Right kidney (tissue), 1 donor: ENCODE measurements around the gene DCDC2C.

Experiments
- DNase-seq: peaks from one replicate; pipeline ENCODE4 v3.0.0-alpha.2; 2016

The DCDC2C gene

DNA sequence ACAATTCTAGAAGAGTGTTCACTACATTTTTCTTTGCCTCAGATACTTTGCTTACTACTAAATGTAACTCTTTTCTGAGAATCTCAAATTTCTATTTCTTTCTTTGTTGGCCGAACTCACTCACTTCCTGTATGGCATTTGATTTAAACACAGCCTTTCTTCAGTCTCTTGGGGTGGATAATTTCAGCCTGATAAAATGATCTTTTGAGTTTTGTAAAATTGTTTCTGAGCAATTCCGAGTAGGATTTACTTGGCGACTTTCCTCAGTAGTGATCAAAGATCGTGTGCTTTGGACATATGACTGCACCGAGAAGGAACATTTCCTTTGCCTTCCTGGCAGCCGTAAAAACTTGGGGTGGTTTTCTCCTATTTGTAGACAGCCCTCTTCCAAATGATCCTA is 127.4 kb downstream of the DCDC2C start:
- DNase-seq: no peak

DNA sequence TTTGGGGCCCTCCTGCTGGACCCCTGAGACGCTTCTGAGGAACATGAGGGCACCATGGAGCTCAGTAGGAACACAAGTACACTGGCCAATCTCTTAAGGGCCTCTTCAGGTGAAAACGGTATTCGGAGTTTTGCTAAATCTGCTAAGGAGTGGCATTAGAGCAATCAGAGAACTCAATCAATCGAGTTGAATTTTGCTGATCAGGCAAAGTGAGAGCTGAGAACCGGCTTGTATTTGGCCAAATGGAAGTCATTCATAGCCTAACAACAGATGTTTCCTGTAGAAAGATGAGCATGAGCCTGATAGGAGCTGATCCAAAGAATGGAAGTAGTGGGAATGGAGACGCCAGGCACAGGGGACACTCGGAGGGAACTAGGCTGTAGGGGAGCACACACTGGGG is 133.7 kb downstream of the DCDC2C start:
- no peak for DNase-seq

DNA sequence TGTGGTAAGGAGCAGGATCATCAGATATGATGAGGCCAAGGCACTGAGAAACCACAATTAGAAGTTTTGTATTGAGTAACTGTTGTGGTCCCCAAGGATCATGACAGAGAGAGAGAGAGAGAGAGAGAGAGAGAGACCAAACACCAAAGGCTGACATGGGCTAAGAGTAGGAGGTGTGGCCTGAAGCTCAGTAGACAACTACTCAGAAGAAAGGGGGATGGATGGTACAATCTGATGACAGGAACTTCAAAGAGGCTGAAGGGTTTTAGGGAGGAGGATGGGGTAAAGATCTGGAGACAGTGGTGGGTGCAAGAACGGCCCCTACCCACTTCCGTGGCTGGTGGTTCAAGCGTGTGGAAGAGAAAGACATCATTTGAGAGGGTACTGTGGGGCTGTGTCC is 135.0 kb downstream of the DCDC2C start:
- no peak for DNase-seq

DNA sequence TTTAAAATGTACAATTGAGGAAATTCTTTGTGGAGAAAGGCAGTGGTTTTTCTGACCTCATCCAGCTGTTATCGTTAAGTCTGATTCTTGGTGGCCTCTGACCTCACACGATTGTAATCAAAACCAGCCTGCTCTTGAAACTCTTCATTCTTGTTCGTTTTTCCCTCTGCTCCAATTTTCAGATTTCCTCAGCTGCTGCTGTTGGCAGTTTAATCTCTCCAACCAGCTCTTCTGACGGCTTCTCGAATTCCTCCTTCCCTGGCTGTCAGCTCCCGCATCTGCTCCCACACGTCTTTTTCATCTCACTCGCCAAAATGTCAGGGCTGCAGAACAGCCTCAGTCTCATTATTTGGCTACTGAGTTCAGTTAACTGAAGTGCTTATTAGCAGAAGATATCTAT is 136.1 kb downstream of the DCDC2C start:
- no peak for DNase-seq

DNA sequence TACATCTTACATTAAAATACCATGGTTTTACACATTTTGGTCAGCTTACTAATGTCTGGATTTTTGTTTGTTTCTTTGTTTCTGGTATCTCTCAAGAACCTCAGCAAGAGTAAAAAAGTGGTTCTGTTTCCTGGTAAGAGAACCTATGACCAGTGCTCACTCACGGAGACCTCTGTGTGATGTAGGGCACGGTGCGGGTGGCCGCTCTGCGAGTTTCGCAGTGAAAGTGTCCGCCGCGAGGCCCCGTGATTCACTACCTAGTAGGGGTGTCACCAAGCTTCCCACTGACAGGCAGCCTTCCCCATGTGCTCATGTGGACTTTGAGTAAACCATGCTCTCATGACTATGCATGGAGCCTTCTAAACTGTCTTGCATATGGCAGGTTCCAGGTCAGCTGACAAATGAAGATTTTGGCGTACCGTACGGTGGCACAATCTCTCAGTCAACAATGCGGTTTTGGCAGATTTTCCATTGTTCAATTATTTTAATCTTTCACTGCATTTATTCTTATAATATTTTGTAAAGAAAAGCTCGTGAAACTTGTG is 137.3 kb downstream of the DCDC2C start:
- no peak for DNase-seq

DNA sequence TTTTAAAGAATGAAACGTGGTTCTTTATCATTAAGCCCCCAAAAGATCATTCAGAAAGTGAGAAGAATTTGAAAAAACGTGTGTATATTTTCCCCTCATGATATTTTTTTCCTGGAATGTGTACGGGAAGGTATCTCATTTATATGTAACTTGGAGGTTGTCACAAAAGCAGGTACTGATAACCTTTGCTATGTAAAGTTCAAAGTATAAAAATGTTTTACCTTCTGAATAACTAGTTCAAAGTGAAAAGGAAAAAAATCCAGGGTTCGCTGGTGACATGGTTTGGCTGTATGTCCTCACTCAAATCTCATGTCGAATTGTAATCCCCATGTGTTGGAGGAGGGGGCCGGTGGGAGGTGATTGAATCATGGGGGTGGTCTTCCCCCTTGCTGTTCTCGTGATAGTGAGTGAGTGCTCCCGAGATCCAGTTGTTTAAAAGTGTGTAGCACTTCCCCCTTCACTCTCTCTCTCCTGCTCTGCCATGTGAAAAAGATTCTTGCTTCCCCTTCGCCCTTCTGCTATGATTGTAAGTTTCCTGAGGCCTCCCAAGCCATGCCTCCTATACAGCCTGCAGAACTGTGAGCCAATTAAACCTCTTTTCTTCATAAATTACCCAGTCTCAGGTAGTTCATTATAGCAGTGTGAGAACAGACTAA is 144.2 kb downstream of the DCDC2C start:
- DNase-seq: no peak

DNA sequence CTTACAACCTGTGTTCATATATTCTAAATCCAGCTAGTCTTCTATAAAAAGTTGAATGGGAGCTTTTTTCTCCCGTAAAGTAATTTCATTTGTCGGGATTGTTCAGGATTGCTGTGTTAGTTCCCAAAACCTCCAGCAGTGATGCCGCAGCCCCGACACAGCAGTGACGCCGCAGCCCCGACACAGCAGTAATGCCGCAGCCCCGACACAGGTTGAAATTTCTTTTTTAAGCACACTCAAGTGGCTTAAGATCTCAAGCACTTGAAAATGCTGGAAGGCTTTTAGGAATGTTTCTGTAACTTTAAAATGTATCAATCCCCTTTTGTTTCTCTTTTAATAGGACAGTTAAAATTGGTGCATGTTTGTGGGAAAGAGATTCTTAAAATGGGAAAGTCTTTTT is 145.4 kb downstream of the DCDC2C start:
- no peak for DNase-seq

DNA sequence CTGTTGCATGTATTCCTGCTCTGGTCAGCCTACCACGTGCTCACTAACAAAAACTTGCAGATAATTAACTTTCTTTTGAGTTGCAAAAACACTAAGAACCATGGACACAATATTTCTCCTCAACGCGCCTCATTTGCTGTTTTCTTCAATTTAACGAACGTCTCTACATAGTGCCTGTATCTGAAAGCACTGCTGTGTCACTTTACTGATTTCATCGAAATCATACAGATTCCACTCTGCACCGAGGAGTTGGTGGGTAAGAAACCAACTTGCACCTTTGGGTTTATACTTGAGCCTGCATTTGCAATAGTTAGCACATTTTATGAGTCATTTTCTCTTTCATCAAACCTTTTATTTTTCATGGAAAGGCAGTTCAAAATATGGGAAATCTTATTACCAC is 145.8 kb downstream of the DCDC2C start:
- DNase-seq: no peak

DNA sequence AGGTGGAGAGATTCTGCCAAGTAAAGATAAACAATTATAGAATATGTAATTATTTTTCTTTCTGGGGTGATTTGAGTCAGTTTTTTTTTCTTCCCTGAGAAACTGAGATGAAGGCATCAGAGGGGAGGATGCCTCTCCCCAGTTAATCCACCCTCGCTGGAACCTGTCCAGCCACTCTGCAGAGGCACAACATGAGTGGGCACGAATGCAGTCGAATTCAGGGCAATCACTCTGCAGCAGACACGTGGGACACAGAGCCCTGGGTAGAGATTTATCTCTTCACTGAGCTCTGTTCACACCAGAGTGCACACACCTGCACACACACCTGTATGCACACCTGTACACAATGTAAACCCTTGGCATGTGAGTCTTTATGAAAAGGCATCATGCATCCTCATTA is 154.2 kb downstream of the DCDC2C start:
- no peak for DNase-seq

DNA sequence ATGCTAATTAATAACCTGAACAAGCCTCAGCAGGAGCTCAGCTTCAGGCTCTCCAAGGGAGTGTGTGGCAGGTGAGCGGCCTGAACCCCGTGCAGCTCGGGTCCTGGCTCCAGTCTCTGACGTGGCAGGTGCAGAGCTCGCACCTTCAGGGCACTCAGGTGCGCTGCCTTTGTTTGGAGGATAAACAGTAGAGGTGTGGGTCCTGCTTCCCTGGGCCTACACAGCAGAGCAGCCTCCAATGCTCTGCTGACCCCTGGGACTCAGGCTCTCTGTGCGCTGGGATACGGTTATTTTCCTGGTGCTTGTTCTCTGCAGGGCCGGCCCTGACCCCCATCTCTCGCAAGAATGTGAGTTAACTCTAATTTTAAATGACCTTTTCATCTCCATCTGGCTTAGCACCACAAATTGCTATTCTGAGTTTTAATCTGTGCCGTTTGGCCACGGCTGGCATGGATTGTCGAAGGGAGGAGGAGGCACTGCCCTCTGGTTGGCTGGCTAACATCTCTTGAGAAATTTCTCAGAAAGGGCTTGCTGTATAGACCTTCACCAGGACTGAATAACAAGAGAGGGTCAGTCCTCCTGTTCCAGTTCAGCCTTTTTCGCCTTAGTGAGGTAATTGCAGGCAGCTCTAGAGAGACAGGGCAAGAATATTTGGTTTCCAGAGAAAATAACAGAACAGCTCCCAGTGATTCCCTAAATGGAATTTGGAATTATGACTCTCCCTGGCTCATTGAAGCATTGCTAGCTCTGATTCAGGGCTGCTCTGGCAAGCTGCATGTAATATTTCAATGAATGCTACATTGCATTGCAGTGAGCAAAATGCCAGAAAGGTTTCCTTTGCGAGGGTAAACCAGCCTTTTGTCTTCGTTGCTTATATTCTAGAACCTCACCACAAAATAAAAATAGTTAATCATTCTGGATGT is 161.8 kb downstream of the DCDC2C start:
- DNase-seq: no peak

DNA sequence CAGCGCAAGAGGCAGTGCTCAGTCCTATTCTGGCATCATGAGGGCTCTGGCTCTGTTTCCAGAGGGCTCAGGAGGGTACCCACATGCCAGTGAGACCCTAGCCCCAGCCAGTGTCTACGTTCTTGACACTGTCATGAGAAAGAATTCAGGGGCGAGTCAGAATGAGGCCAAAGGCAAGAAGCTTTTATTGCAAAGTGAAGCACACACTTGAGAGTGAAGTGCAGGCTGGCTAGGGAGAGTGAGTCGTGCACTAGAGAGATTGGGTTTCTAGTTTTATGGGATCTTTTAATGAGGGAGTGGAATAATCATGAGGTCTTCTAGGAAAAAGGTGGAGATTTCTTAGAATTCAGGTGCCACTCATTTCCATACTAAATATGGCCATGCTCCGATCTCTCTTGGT is 164.1 kb downstream of the DCDC2C start:
- no peak for DNase-seq

DNA sequence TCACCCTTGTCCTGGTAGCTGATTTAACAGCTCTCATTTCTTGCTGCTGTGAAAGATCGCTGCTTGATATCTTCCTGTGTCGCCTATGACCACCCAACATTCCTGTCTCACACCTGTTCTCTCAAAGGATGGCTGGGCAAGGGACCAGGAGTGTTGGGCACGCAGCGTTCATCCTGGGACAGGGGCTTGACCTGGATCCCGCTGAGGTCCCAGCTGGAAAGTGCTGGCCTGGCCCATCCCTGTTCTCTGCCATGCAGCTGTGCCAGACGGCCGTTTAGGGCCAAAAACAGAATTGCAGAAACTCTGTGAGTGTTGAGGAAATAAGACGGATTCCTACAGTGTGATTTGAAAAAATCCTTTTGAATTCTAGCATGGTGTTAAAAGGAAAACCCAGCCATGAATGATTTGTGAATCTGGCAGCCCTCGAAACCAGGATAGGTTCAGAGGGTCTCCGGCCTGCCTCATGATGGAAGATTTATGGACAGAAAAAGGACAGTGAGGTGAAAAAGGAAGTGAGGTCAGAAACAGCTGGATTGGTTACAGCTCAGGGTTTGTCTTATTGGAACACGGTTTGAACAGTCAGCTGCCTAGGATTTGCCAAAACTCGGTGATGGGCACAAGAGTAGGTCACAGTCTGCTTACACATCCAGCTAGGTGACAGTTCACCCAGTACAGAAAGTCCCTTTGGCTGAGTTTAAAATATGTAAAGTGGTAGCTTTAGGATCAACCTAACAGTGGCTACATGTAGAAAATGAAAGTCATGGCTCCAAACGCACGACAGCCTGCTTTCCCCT is 164.8 kb downstream of the DCDC2C start:
- DNase-seq: no peak

DNA sequence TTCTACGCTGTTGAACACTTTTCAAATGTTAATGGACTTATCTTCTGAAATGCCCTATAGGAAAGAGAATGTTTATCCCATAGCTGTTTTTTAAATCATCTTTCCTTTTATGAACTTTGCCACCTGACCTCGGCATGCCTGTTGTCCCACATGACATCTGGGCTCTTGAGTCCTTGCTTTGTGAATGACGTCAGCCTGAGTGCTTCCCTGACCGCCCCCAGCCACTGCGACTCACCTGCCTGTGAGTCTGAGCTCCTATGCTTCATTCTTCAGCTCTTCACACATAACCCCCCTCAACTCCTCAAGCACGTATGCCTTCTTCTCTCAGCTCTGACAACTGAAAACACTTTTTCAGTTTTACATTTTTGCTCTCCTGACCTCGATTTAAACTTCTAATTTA is 166.8 kb downstream of the DCDC2C start:
- no peak for DNase-seq

DNA sequence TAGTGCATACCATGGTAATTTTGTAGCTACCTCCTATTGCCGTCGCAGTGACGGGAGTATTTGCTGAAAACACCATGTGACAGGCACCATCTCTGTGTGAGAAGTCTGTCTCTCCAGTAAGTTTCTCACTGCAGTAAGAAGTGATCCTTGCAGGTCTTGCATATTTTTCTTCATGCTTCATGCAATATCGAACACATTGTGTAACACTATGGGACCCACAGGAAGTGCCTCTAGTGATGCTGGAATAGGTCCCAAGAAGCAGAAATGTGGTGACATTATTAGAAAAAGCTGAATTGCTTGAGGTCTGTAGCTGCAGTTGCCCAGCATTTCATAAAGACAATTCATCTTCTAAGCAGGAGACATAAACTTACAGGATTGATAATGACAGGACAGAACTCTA is 167.6 kb downstream of the DCDC2C start:
- no peak for DNase-seq

DNA sequence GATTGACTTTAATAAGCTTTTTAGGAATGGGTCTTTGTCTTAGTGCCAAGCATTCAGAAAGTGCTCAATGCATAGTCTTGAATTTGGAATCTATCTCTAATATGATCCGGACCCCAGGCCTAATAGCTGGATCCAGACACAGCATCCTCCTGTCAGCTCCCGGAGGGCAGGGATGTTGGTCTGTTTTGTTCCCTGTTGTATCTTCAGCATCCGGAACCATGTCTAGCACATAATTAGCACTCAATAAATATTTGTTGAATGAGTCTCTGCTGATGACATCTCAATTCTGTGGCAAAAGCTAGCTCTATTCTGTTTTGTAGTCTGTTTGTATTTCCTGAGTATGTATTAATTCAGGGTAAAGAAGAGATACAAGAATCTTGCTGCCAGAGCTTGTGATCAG is 169.1 kb downstream of the DCDC2C start:
- DNase-seq: no peak

DNA sequence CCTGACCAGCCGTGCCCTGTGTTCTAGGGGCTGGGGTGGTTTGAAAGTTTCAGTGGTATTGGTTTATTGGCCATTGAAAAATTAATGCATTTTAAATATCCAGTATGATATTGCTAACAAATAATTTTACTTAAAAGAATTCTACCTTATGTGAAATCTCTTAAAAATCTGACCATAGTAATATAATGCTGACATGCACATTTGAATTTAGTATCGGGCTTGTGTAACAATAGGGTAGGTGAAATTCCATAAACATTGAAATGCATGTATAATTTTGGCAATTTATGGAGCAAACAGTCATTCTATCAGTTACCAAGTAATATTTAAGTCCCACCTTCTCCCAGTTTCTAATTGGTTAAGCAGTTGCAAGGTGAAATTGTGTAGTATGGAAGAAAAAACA is 170.5 kb downstream of the DCDC2C start:
- no peak for DNase-seq

DNA sequence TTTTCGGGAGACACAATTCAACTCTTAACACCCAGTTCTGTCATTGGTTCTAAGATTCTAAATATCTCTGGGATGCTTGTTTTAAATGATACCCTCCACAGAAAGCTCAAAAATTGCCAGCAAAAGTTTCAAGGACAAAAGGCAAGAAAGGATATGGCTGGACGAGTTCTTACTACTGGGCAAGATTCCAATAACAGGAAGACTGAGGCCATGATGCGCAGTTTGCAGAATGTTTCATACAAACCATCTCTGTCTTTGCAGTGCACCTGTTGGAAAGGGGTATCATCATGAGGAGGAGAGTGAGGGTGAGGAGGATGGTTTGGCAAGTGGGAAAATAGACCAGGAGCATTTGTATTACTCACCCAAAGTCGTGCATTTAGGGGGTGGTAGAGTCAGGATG is 172.8 kb downstream of the DCDC2C start:
- no peak for DNase-seq

DNA sequence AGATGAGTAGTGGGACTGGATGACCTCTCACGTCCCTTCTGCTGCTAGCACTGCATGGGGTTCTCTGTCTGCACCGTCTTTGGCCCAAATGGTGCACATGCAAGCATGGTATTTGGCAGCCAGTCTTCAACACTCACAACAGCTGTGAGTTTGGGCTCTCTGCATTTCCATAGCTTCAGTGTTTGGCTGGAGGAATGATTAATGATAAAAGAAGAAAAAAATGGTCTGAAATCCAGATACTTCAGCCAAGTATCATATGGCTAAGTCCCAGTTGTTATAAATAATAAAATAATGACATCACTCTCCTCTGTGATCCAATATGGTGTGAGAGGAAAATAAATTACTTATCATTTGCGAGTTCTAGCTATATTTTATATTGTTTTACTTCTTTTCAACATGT is 173.3 kb downstream of the DCDC2C start:
- no peak for DNase-seq

DNA sequence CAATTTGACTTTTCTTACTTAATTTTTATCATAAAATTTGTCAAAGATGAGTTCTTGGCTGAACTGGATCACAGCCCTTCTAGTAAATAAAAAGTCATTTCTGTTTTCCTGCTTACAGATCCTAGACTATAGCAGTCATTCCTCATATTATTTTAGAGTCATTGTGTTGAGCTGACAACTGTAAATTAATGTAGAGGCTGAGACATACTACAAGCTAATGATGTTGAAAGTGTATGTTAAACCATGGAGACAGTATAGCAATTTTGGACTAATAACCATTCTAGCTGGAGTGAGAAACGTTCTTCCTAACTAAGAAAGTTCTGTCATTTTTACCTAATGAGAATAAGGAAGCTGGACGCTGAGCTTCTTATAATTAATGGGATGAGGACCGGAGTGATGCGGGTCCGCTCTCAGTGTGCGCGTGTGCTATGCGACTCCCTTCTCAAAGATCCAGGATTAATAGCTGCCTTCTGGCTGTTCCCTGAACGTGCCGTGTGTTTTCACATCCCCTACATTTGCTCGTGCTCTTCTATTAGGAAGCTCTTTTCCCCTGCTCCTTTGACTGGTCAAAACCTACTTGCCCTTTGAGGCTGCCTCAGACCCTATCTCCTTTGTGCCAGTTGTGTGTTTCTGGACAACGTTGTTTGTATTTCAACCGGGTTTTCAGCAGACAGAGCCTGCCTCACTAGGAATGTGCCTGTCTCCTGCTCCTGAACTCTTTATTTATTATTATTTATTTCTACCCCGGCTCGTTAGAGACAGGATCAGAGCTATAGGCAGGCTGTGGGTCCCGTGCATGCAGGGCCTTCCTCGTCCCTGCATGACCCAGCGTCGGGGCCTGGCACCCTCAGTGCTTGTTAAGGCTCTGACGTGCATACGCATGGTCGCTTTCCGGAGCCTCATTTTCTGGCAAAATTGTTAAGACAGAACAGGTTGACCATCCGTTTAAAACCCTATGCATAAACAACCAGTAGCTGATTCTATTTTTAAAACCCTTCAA is 182.6 kb downstream of the DCDC2C start:
- no peak for DNase-seq

DNA sequence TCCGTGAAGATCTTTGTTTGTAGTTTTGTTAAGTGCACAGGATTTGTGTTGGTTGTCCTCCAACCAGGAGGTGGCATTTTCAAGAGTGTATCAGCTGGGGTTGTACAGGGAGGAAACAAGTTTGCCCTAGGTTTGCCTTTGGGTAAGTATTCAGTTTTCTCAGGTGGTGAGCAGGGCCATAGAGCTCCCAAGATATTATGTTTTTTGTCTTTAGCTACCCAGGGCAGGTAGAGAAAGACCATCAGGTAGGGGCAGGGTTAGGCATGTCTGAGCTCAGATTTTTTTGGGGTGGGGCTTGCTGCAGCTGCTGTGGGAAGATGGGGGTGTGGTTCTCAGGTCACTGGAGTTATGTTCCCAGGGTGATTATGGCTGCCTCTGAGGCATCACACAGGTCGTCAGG is 191.6 kb downstream of the DCDC2C start:
- DNase-seq: no peak
